Measurements from ENCODE around the gene C11orf98. TPM values are rescaled to one million over a fixed set of nuclear protein-coding genes. Genes with fewer than 3 reads are reported as not detected.

Gene C11orf98
- total and polyA plus RNA-seq, 2 experiments from 2014 or later, result 136 to 141 TPM

DNA sequence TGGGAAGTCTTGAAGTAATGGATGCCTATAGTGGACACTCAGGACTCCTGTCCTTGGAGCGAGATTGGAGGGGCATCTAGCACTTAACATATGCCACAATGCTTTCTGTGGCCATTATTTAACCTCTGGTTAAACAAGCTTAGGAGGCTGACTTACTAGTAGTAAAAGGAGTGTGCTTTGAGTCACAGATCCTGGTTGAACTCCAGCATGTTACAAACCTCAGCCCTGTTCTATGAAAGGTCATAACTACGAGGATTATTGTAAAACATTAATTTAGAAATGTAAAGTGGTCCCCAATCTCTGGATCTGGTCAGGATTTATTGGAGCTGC is 8.2 kb upstream of the C11orf98 start:
- Histone ChIP-seq H3K27ac (peak overlapping the region; percentile 89), H3K27me3 (no peaks in the 10 kb centered on the region), H3K9me3 (ENCODE audit: low read depth) (no peaks in the 10 kb centered on the region), H3K4me3 (no peak overlapping the region), H3K4me1 (ENCODE audit: low read depth) (peaks cover 24% of the 10 kb centered on the region), H3K36me3 (peaks cover 22% of the 10 kb centered on the region)
- TF ChIP-seq, protein P1, sequence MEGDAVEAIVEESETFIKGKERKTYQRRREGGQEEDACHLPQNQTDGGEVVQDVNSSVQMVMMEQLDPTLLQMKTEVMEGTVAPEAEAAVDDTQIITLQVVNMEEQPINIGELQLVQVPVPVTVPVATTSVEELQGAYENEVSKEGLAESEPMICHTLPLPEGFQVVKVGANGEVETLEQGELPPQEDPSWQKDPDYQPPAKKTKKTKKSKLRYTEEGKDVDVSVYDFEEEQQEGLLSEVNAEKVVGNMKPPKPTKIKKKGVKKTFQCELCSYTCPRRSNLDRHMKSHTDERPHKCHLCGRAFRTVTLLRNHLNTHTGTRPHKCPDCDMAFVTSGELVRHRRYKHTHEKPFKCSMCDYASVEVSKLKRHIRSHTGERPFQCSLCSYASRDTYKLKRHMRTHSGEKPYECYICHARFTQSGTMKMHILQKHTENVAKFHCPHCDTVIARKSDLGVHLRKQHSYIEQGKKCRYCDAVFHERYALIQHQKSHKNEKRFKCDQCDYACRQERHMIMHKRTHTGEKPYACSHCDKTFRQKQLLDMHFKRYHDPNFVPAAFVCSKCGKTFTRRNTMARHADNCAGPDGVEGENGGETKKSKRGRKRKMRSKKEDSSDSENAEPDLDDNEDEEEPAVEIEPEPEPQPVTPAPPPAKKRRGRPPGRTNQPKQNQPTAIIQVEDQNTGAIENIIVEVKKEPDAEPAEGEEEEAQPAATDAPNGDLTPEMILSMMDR (IDR thresholded peaks at IDR 0.05; ENCODE audit: low read depth, low read length), result no peak
- no peak for DNase-seq (ENCODE audit: low read depth in 1 of 2, low spot score in 1 of 2)

DNA sequence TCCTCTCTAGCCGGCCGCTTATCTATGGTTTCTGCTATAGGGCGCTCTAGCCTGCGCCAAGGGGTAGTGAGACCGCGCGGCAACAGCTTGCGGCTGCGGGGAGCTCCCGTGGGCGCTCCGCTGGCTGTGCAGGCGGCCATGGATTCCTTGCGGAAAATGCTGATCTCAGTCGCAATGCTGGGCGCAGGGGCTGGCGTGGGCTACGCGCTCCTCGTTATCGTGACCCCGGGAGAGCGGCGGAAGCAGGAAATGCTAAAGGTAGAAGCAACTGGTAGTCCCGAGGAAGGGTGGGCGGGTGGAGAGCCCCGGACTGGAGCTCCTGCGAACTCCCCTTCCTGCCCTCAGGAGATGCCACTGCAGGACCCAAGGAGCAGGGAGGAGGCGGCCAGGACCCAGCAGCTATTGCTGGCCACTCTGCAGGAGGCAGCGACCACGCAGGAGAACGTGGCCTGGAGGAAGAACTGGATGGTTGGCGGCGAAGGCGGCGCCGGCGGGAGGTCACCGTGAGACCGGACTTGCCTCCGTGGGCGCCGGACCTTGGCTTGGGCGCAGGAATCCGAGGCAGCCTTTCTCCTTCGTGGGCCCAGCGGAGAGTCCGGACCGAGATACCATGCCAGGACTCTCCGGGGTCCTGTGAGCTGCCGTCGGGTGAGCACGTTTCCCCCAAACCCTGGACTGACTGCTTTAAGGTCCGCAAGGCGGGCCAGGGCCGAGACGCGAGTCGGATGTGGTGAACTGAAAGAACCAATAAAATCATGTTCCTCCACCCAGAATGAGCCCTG is 6.8 kb upstream of the C11orf98 start, which contains the start of the genes LBHD1 and UQCC3:
LBHD1 (minus strand) TSS at position 660 of the 782 bp plus-strand sequence. CDS start 2,236 bp downstream, outside the sequence.
UQCC3 (plus strand) TSS at position 66 of the 782 bp plus-strand sequence; CDS start at position 139, 73 bp downstream.
- Histone ChIP-seq H3K9me3 (ENCODE audit: low read depth) (no peaks in the 10 kb centered on the region), H3K4me1 (ENCODE audit: low read depth) (peaks cover 17% of the 10 kb centered on the region), H3K4me3 (peak within 1 kb of the TSS; percentile 68), H3K27ac (peak within 1 kb of the TSS; percentile 89), H3K36me3 (peaks cover 14% of the 10 kb centered on the region), H3K27me3 (no peaks in the 10 kb centered on the region)
- TF ChIP-seq, protein P1 (IDR thresholded peaks at IDR 0.05; ENCODE audit: low read depth, low read length), result no peak
- DNase-seq (ENCODE audit: low read depth in 1 of 2, low spot score in 1 of 2), result peak; percentile 89 to 90

DNA sequence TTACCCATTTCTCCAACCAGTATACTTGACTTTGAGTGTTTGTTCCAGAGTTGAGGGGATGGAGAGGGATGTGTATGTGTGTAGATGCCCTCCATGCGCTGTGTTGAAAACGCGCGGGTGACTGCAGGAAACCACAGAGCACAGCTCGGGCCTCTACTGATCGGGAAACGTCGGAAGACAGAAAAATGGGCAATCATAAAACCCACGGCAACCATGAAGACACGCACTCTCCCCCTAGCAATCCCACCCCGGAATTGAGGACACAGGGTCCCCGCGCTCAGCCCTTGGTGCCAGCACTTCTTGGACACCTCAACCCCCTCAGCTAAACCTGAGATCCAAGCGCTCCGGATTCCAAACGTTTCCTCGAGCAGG is 6.2 kb upstream of the C11orf98 start:
- DNase-seq (ENCODE audit: low read depth in 1 of 2, low spot score in 1 of 2), result no peak
- Histone ChIP-seq H3K27ac (peak overlapping the region; percentile 89), H3K36me3 (peaks cover 9% of the 10 kb centered on the region), H3K27me3 (no peaks in the 10 kb centered on the region), H3K9me3 (ENCODE audit: low read depth) (no peaks in the 10 kb centered on the region), H3K4me3 (peak overlapping the region; percentile 68), H3K4me1 (ENCODE audit: low read depth) (peaks cover 20% of the 10 kb centered on the region)
- TF ChIP-seq, protein P1 (IDR thresholded peaks at IDR 0.05; ENCODE audit: low read depth, low read length), result no peak

DNA sequence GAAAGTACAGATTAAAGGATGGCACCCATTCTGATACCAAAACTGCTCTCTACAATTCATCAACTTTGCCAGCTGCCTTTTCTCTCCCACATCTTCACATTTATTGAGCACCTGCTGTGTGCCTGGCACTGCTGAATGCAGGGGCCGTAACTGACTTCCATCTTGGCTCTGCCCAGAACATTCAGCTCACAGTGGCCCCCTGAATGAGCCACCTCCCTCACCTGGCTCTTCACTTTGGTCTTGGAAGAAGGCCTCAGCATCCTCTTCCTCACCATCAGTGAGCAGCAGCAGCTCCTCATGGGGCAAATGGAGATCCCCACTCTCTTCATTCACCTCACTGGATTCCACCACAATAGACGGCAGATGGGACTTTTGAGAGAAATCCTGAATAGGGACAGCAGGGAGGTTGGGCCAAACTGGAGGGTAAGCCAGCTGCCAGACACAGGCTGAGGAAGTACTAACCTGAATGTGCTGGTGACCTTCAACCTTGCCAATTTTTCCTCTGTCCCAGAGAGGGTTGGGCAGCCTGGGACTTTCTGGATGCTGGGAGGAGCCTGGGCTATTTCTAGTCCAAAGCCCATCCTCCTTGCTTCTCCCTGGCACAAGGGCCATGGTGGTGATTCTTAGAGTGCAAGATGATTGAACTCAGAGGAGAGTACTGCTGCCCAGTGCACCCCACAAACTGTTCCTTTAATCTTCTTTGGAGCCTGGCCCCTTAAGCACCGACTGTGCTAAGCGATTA is 4.6 kb upstream of the C11orf98 start:
- Histone ChIP-seq H3K36me3 (peaks cover 6% of the 10 kb centered on the region), H3K4me3 (no peak overlapping the region), H3K4me1 (ENCODE audit: low read depth) (peaks cover 23% of the 10 kb centered on the region), H3K27ac (peak overlapping the region; percentile 61), H3K9me3 (ENCODE audit: low read depth) (no peaks in the 10 kb centered on the region), H3K27me3 (no peaks in the 10 kb centered on the region)
- DNase-seq (ENCODE audit: low read depth in 1 of 2, low spot score in 1 of 2), result no peak
- TF ChIP-seq, protein P1 (IDR thresholded peaks at IDR 0.05; ENCODE audit: low read depth, low read length), result no peak

DNA sequence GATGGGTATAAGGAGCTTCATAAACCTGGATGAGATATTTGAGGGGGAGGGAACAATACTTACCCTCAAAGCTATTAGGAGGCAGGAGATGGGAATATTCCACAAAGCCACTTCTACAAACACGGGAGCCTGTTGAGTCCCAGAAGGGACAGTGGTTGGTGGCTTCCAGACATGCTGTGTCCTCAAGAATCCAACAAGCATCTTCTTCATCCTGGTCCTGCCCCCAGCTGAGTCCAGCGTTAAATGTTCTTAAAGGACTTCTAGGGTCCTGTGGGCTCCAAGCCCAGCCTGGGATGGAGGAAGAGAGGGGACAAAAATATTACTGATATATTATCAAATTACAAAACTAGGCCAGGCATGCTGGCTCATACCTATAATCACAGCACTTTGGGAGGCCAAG is 2.5 kb upstream of the C11orf98 start:
- Histone ChIP-seq H3K27me3 (no peaks in the 10 kb centered on the region), H3K4me1 (ENCODE audit: low read depth) (peaks cover 18% of the 10 kb centered on the region), H3K9me3 (ENCODE audit: low read depth) (no peaks in the 10 kb centered on the region), H3K27ac (no peak overlapping the region), H3K4me3 (no peak overlapping the region), H3K36me3 (peaks cover 2% of the 10 kb centered on the region)
- DNase-seq (ENCODE audit: low read depth in 1 of 2, low spot score in 1 of 2), result no peak
- TF ChIP-seq, protein P1 (IDR thresholded peaks at IDR 0.05; ENCODE audit: low read depth, low read length), result no peak

All from cardiac muscle cell (in vitro differentiated cells and primary cell).